H1 (cell line): ENCODE measurements around the gene RAB3C. TPM values are rescaled to one million over a fixed set of nuclear protein-coding genes. Genes with fewer than 3 reads are reported as not detected.

Source experiments
- CTCF ChIA-PET: fragments of 300-600 bp; sonication (Branson Sonifier 250); formaldehyde crosslinking; loops from one replicate; lab custom pipeline; 2021; ENCODE audit not compliant: partially characterized antibody; lab: Charles Lee
- POLR2A ChIA-PET: fragments of 300-600 bp; sonication (Branson Sonifier 250); formaldehyde crosslinking; loops from one replicate; lab custom pipeline; 2021; ENCODE audit warnings: inconsistent platforms; ENCODE audit not compliant: partially characterized antibody; lab: Charles Lee
- DNase-seq, 2 experiments: peaks; one replicate each; pipeline versions ENCODE4 v3.0.0 to v3.0.0-alpha.2; 2010 to 2022; ENCODE audit warnings: low spot score in 2 of 2, low read depth in 1 of 2, mixed read lengths in 1 of 2
- FAIRE-seq: peaks from 2 replicates; lab custom pipeline; 2011; peaks lifted over from hg19 to GRCh38; lab: Jason Lieb, UNC
- H2AFZ ChIP-seq: 2 replicates; pipeline ENCODE4 v1.8.1; 2012; ENCODE audit warnings: low read length, inconsistent platforms
- H2AK5ac ChIP-seq: 2 replicates; pipeline ENCODE4 v1.6.1; 2013; ENCODE audit warnings: low read depth, low read length
- H2BK120ac ChIP-seq: replicated peaks from 2 replicates; pipeline ENCODE3; 2013; ENCODE audit warnings: low read depth, low read length, inconsistent platforms
- H2BK12ac ChIP-seq: 2 replicates; pipeline ENCODE4 v1.6.1; 2013; ENCODE audit warnings: low read depth, low read length
- H2BK15ac ChIP-seq: 2 replicates; pipeline ENCODE4 v1.6.1; 2013; ENCODE audit warnings: low read length
- H2BK20ac ChIP-seq: 2 replicates; pipeline ENCODE4 v1.6.1; 2013; ENCODE audit warnings: low read length
- H2BK5ac ChIP-seq: 2 replicates; pipeline ENCODE4 v1.6.1; 2013; ENCODE audit warnings: low read depth, low read length
- H3K14ac ChIP-seq: 2 replicates; pipeline ENCODE4 v1.6.1; 2013; ENCODE audit warnings: inconsistent platforms; ENCODE audit not compliant: insufficient read length
- H3K18ac ChIP-seq: 2 replicates; pipeline ENCODE4 v1.6.1; 2013; ENCODE audit warnings: low read length; ENCODE audit errors: extremely low read depth
- H3K23ac ChIP-seq: 2 replicates; pipeline ENCODE4 v1.6.1; 2013; ENCODE audit warnings: inconsistent platforms; ENCODE audit not compliant: insufficient read length
- H3K23me2 ChIP-seq: 2 replicates; pipeline ENCODE4 v1.6.1; 2013; ENCODE audit warnings: low read depth, low read length
- H3K27ac ChIP-seq: 2 replicates; pipeline ENCODE4 v1.6.1; 2011; ENCODE audit warnings: low read depth, low read length, inconsistent platforms
- H3K27me3 ChIP-seq, 4 experiments: replicated peaks in 1 of 4; 1 replicate in 1 of 4; 2 replicates in 3 of 4; pipeline versions ENCODE4 v1.6.1 to v1.8.1; 2011 to 2013; ENCODE audit warnings: low read length in 3 of 4, mild to moderate bottlenecking in 3 of 4, inconsistent platforms in 2 of 4, mixed read lengths in 2 of 4, moderate library complexity in 1 of 4; ENCODE audit not compliant: control insufficient read depth in 3 of 4, insufficient read depth in 3 of 4; ENCODE audit errors: extremely low read depth in 1 of 4
- H3K36me3 ChIP-seq, 4 experiments: 2 replicates each; pipeline versions ENCODE4 v1.6.1 to v1.8.1; 2011 to 2013; ENCODE audit warnings: mild to moderate bottlenecking in 4 of 4, low read length in 3 of 4, moderate library complexity in 2 of 4, control low read depth in 1 of 4, inconsistent platforms in 1 of 4; ENCODE audit not compliant: insufficient read depth in 4 of 4, control insufficient read depth in 2 of 4
- H3K4ac ChIP-seq: replicated peaks from 2 replicates; pipeline ENCODE3; 2013; ENCODE audit warnings: low read length, low read depth, mixed read lengths, inconsistent platforms; ENCODE audit not compliant: insufficient read length
- H3K4me1 ChIP-seq, 4 experiments: replicated peaks in 1 of 4; 1 replicate in 1 of 4; 2 replicates in 3 of 4; pipeline versions ENCODE4 v1.6.1 to v1.8.1; 2011 to 2013; ENCODE audit warnings: low read length in 3 of 4, inconsistent platforms in 2 of 4, mixed read lengths in 1 of 4; ENCODE audit not compliant: insufficient read depth in 4 of 4, control insufficient read depth in 3 of 4
- H3K4me2 ChIP-seq, 2 experiments: 2 replicates each; pipeline versions ENCODE4 v1.6.1 to v1.8.1; 2011 to 2013; ENCODE audit warnings: low read depth in 2 of 2, low read length in 2 of 2, control low read depth in 1 of 2, inconsistent platforms in 1 of 2, mild to moderate bottlenecking in 1 of 2; ENCODE audit not compliant: insufficient read depth in 1 of 2
- H3K4me3 ChIP-seq, 4 experiments: fragments of 200-600, 300-600 bp in 1 of 4; sonication (generic), shearing (Covaris generic), sonication (Bioruptor Twin) in 1 of 4; 2 replicates each; pipeline versions ENCODE4 v1.5.1 to v1.8.1; 2011 to 2016; ENCODE audit warnings: low read length in 4 of 4, low read depth in 3 of 4, control low read depth in 2 of 4, inconsistent platforms in 2 of 4, mild to moderate bottlenecking in 2 of 4, mixed read lengths in 1 of 4, moderate library complexity in 1 of 4; ENCODE audit not compliant: insufficient read depth in 2 of 4; ENCODE audit errors: extremely low read depth in 1 of 4
- H3K56ac ChIP-seq: replicated peaks from 2 replicates; pipeline ENCODE3; 2013; ENCODE audit warnings: low read depth, mild to moderate bottlenecking, mixed read lengths, low read length, inconsistent platforms; ENCODE audit not compliant: insufficient read length
- H3K79me1 ChIP-seq: 2 replicates; pipeline ENCODE4 v1.6.1; 2013; ENCODE audit warnings: low read depth, low read length, control low read depth
- H3K79me2 ChIP-seq, 2 experiments: 2 replicates each; pipeline versions ENCODE4 v1.6.1 to v1.8.1; 2012 to 2013; ENCODE audit warnings: low read length in 2 of 2, mild to moderate bottlenecking in 2 of 2, inconsistent platforms in 1 of 2; ENCODE audit not compliant: insufficient read depth in 2 of 2, control insufficient read depth in 1 of 2
- H3K9ac ChIP-seq, 4 experiments: replicated peaks in 1 of 4; 1 replicate in 1 of 4; 2 replicates in 3 of 4; pipeline versions ENCODE4 v1.6.1 to v1.8.1; 2011 to 2013; ENCODE audit warnings: low read depth in 3 of 4, low read length in 3 of 4, control low read depth in 2 of 4, mild to moderate bottlenecking in 2 of 4, moderate library complexity in 2 of 4, inconsistent platforms in 1 of 4; ENCODE audit errors: extremely low read depth in 1 of 4
- H3K9me3 ChIP-seq, 2 experiments: 2 replicates each; pipeline versions ENCODE4 v1.6.1 to v1.8.1; 2012 to 2013; ENCODE audit warnings: mild to moderate bottlenecking in 2 of 2, moderate library complexity in 2 of 2, control low read depth in 1 of 2, inconsistent platforms in 1 of 2, low read depth in 1 of 2, low read length in 1 of 2, mixed read lengths in 1 of 2; ENCODE audit not compliant: insufficient read depth in 2 of 2
- H4K20me1 ChIP-seq, 2 experiments: replicated peaks in 1 of 2; 2 replicates each; pipeline versions ENCODE3 to v1.8.1; 2011 to 2013; ENCODE audit warnings: inconsistent platforms in 2 of 2, low read length in 2 of 2, mild to moderate bottlenecking in 1 of 2; ENCODE audit not compliant: insufficient read depth in 2 of 2, control insufficient read depth in 1 of 2
- H4K5ac ChIP-seq: 2 replicates; pipeline ENCODE4 v1.6.1; 2013; ENCODE audit warnings: low read length, low read depth, mixed read lengths, inconsistent platforms; ENCODE audit not compliant: insufficient read length
- H4K8ac ChIP-seq: 2 replicates; pipeline ENCODE4 v1.8.0; 2013; ENCODE audit warnings: mild to moderate bottlenecking, moderate library complexity, low read length, inconsistent platforms; ENCODE audit not compliant: insufficient read depth; ENCODE audit errors: extremely low read depth
- H4K91ac ChIP-seq: replicated peaks from 2 replicates; pipeline ENCODE3; 2013; ENCODE audit warnings: low read length, mixed read lengths, inconsistent platforms; ENCODE audit not compliant: insufficient read length
- CTCF ChIP-seq, 3 experiments: IDR thresholded peaks; 1 replicate in 2 of 3; 2 replicates in 1 of 3; pipeline versions ENCODE4 v1.5.1 to v1.6.1; 2011; ENCODE audit warnings: low read length in 3 of 3, mild to moderate bottlenecking in 3 of 3, inconsistent platforms in 2 of 3, low read depth in 1 of 3, moderate library complexity in 1 of 3; ENCODE audit not compliant: insufficient read depth in 1 of 3; ENCODE audit errors: control extremely low read depth in 1 of 3
- POLR2A ChIP-seq, 2 experiments: IDR thresholded peaks; 1 replicate in 1 of 2; 2 replicates in 1 of 2; pipeline ENCODE4 v1.6.1; 2011; ENCODE audit warnings: low read depth in 2 of 2, low read length in 2 of 2, mild to moderate bottlenecking in 2 of 2; ENCODE audit errors: control extremely low read depth in 1 of 2
- TAF1 ChIP-seq: IDR thresholded peaks from 2 replicates; pipeline ENCODE4 v1.6.1; 2011; ENCODE audit warnings: mild to moderate bottlenecking, low read depth, low read length
- WGBS, 2 experiments: shearing (Covaris generic) in 1 of 2; methylation state at CpG; one replicate each; pipeline versions ENCODE4 v1.1.6 to v1.1.7; 2013 to 2015; ENCODE audit warnings: low lambda C conversion rate in 2 of 2, mixed read lengths in 2 of 2, inconsistent platforms in 1 of 2, low coverage in 1 of 2, missing lambda C conversion rate in 1 of 2; ENCODE audit not compliant: insufficient replicate concordance in 2 of 2, insufficient coverage in 1 of 2, insufficient read length in 1 of 2; ENCODE audit errors: extremely low coverage in 1 of 2, missing lambda C conversion rate in 1 of 2; 5-methylcytosine and 5-hydroxymethylcytosine counted together
- polyA plus RNA-seq, 7 experiments: library from polyadenylated mRNA; depleted of rRNA in 3 of 7; stranded (reverse) in 5 of 7; unstranded in 2 of 7; fragments of >200 nt in 5 of 7; fragments of 200-250 nt in 2 of 7; gene quantifications; 1 replicate in 5 of 7; 2 replicates in 1 of 7; 4 replicates in 1 of 7; pipeline versions ENCODE4 v1.2.1 to v1.2.3, GENCODE V29; 2011 to 2013; ENCODE audit warnings: missing spikeins in 2 of 7, mixed read lengths in 2 of 7
- total RNA-seq: library from RNA; stranded (reverse); fragmentation: NEBNext Ultra II Directional; extraction: Animal tissue kit (Norgen Biotek cat#: 25700); gene quantifications from 2 replicates; pipeline ENCODE4 v1.2.1, GENCODE V29; 2021

The RAB3C gene
- total and polyA plus RNA-seq, 2 of the 8 experiments (the other 6 are each of a cell fraction or from before 2014, with no cell fraction given), result 14.7 to 18.3 TPM

- FAIRE-seq, result no peak
- H2AK5ac ChIP-seq, result no peak overlapping the region
- no peak overlapping the region for H2AFZ ChIP-seq
- H3K36me3 ChIP-seq, result no peaks in the 10 kb centered on the region
- no peaks in the 10 kb centered on the region for H3K23me2 ChIP-seq
- TF ChIP-seq POLR2A (IDR thresholded peaks at IDR 0.05; ENCODE audit: control extremely low read depth in 1 of 2, low read depth in 2 of 2, low read length in 2 of 2) (no peak), TAF1 (no peak), CTCF (IDR thresholded peaks at IDR 0.05; ENCODE audit: control extremely low read depth in 1 of 3, insufficient read depth in 1 of 3, low read depth in 1 of 3, low read length in 3 of 3) (no peak)
- no peak for DNase-seq
- H3K79me2 ChIP-seq, result no peaks in the 10 kb centered on the region
- WGBS, 2 experiments, result 93% methylated on average over 2 of the region's 2 CpGs; no CpG with 5 or more reads in 1 of the 2 experiments
- H3K4me3 ChIP-seq, result no peak overlapping the region
- H3K9me3 ChIP-seq, result no peaks in the 10 kb centered on the region
- no peak overlapping the region for H4K91ac ChIP-seq
- H2BK120ac ChIP-seq, result no peak overlapping the region
- no peak overlapping the region for H4K5ac ChIP-seq
- ChIA-PET CTCF (interaction anchor here (0.6 kb wide), 1 partner anchor 1304 kb away, joined by 3 read pairs; no protein-coding TSS in a partner anchor), POLR2A (no interaction called here)
- no peak overlapping the region for H4K8ac ChIP-seq
- no peak overlapping the region for H3K18ac ChIP-seq
- H3K4ac ChIP-seq, result no peak overlapping the region
- no peak overlapping the region for H3K9ac ChIP-seq
- no peaks in the 10 kb centered on the region for H4K20me1 ChIP-seq
- H3K27ac ChIP-seq, result no peak overlapping the region
- H3K4me1 ChIP-seq, result no peaks in the 10 kb centered on the region
- no peak overlapping the region for H3K4me2 ChIP-seq
- no peak overlapping the region for H2BK20ac ChIP-seq
- H2BK15ac ChIP-seq, result no peak overlapping the region
- H3K23ac ChIP-seq, result no peak overlapping the region
- no peak overlapping the region for H3K56ac ChIP-seq
- H3K79me1 ChIP-seq, result no peaks in the 10 kb centered on the region
- no peak overlapping the region for H3K14ac ChIP-seq
- no peaks in the 10 kb centered on the region for H3K27me3 ChIP-seq
- no peak overlapping the region for H2BK12ac ChIP-seq
- H2BK5ac ChIP-seq, result no peak overlapping the region
These were observed 34.8 kb upstream of the RAB3C start for GRCh38 chr5:58548068-58548467.
